Thyroid gland (tissue), 4 donors: Measurements from ENCODE around the gene CHST11. TPM values are rescaled to one million over a fixed set of nuclear protein-coding genes. Genes with fewer than 3 reads are reported as not detected.

Experiments used
- DNase-seq, 2 donors: peaks; one replicate each; pipeline ENCODE4 v3.0.0-alpha.2; 2019
- H3K27ac ChIP-seq, 3 donors: fragments of 200-600 bp; sonication (generic); 1 replicate in 2 of 3; 2 replicates in 1 of 3; pipeline ENCODE4 v1.5.1; 2016 to 2019; ENCODE audit warnings: mild to moderate bottlenecking in 1 of 3, moderate library complexity in 1 of 3
- H3K27me3 ChIP-seq: fragments of 200-600 bp; sonication (generic); one replicate; pipeline ENCODE4 v1.5.1; 2019
- H3K36me3 ChIP-seq, 2 donors: fragments of 200-600 bp; sonication (generic); one replicate each; pipeline ENCODE4 v1.5.1; 2016 to 2019
- H3K4me1 ChIP-seq, 2 donors: fragments of 200-600 bp; sonication (generic); one replicate each; pipeline ENCODE4 v1.5.1; 2017 to 2019
- H3K4me3 ChIP-seq, 3 donors: fragments of 200-600 bp; sonication (generic); replicated peaks in 1 of 3; 1 replicate in 2 of 3; 2 replicates in 1 of 3; pipeline ENCODE4 v1.5.1; 2016; ENCODE audit warnings: mild to moderate bottlenecking in 1 of 3
- H3K9me3 ChIP-seq: fragments of 200-600 bp; sonication (generic); one replicate; pipeline ENCODE4 v1.5.1; 2017
- CTCF ChIP-seq, 6 experiments: fragments of 200-600 bp in 3 of 6; fragments of 450-650 bp in 3 of 6; sonication (generic) in 3 of 6; IDR thresholded peaks; one replicate each; pipeline ENCODE4 v1.5.1; 2016 to 2019; ENCODE audit warnings: antibody characterized with exemption in 6 of 6, mild to moderate bottlenecking in 2 of 6, inconsistent platforms in 1 of 6, moderate library complexity in 1 of 6
- POLR2A ChIP-seq, 2 donors: fragments of 450-650 bp; IDR thresholded peaks; one replicate each; pipeline ENCODE4 v1.6.1; 2017; ENCODE audit warnings: antibody characterized with exemption in 2 of 2, mild to moderate bottlenecking in 2 of 2, moderate library complexity in 1 of 2
- WGBS, 2 donors: methylation state at CpG; one replicate each; pipeline ENCODE4 v1.1.5; 2017; 5-methylcytosine and 5-hydroxymethylcytosine counted together
- intact Hi-C: fragments of 100-400 bp; cut with DNase I; formaldehyde crosslinking; loops from one replicate; pipeline ENCODE4 v1.15.1; 2023
- total RNA-seq, 4 donors: library from RNA; depleted of rRNA; stranded (reverse); fragments of >200 nt; gene quantifications; one replicate each; pipeline ENCODE4 v1.2.3, GENCODE V29; 2016

Gene CHST11
- total RNA-seq, 4 donors from 2014 or later: 6.9 to 11.6 (median 8.0) TPM

- intact Hi-C loops: no loop called here
- Histone ChIP-seq H3K27me3 (no peaks in the 10 kb centered on the region), H3K4me1 (peaks cover 18 to 37% of the 10 kb centered on the region in 2 donors), H3K27ac (no peak overlapping the region), H3K9me3 (no peaks in the 10 kb centered on the region), H3K4me3 (no peak overlapping the region), H3K36me3 (no peaks in the 10 kb centered on the region)
- WGBS, 2 donors: 71 to 75% methylated on average over 10 of the region's 10 CpGs
- TF ChIP-seq POLR2A (IDR thresholded peaks at IDR 0.05) (no peak), CTCF (IDR thresholded peaks at IDR 0.05) (no peak)
- DNase-seq: no peak
Measured at GRCh38 chr12:104460041-104460719, 3.4 kb downstream of the CHST11 start.

GRCh38 chr12:104460973-104461698, 4.4 kb downstream of the CHST11 start:
- TF ChIP-seq POLR2A (IDR thresholded peaks at IDR 0.05): no peak
- TF ChIP-seq CTCF (IDR thresholded peaks at IDR 0.05): no peak
- Histone ChIP-seq H3K27ac (peak overlapping the region in 1 of 3 donors; percentile 50), H3K4me3 (no peak overlapping the region), H3K27me3 (no peaks in the 10 kb centered on the region), H3K36me3 (no peaks in the 10 kb centered on the region), H3K4me1 (peaks cover 23 to 41% of the 10 kb centered on the region in 2 donors), H3K9me3 (no peaks in the 10 kb centered on the region)
- peak; percentile 24 to 30 for DNase-seq
- 68 to 72% methylated on average over 5 of the region's 5 CpGs for WGBS, 2 donors
- intact Hi-C loops: no loop called here

- Histone ChIP-seq H3K36me3 (no peaks in the 10 kb centered on the region), H3K4me3 (no peak overlapping the region), H3K27me3 (no peaks in the 10 kb centered on the region), H3K4me1 (peaks cover 22 to 40% of the 10 kb centered on the region in 2 donors), H3K27ac (peak overlapping the region in 2 of 3 donors; percentile 18 to 63), H3K9me3 (no peaks in the 10 kb centered on the region)
- TF ChIP-seq POLR2A (IDR thresholded peaks at IDR 0.05): no peak
- TF ChIP-seq CTCF (IDR thresholded peaks at IDR 0.05): no peak
- intact Hi-C loops: no loop called here
- 84 to 91% methylated on average over 1 of the region's 1 CpG for WGBS, 2 donors
- DNase-seq: no peak
Measured at GRCh38 chr12:104462325-104462724, 5.6 kb downstream of the CHST11 start.

- intact Hi-C loops: no loop called here
- no peaks in the 10 kb centered on the region for H3K36me3 ChIP-seq
- peak overlapping the region; percentile 18 to 63 (median 53) for H3K27ac ChIP-seq
- no peak for DNase-seq
- TF ChIP-seq POLR2A (IDR thresholded peaks at IDR 0.05) (no peak), CTCF (IDR thresholded peaks at IDR 0.05) (no peak)
- no peaks in the 10 kb centered on the region for H3K27me3 ChIP-seq
- H3K4me3 ChIP-seq: no peak overlapping the region
- no peaks in the 10 kb centered on the region for H3K9me3 ChIP-seq
- WGBS, 2 donors: 73 to 88% methylated on average over 1 of the region's 1 CpG
- H3K4me1 ChIP-seq: peaks cover 22 to 40% of the 10 kb centered on the region in 2 donors
Measured at GRCh38 chr12:104462931-104463339, 6.2 kb downstream of the CHST11 start.

- no peak for DNase-seq
- Histone ChIP-seq H3K4me3 (no peak overlapping the region), H3K27me3 (no peaks in the 10 kb centered on the region), H3K9me3 (no peaks in the 10 kb centered on the region), H3K36me3 (no peaks in the 10 kb centered on the region), H3K4me1 (peaks cover 22 to 40% of the 10 kb centered on the region in 2 donors), H3K27ac (peak overlapping the region; percentile 18 to 63 (median 53))
- WGBS, 2 donors: 88 to 91% methylated on average over 1 of the region's 1 CpG
- TF ChIP-seq POLR2A (IDR thresholded peaks at IDR 0.05): no peak
- no peak for TF ChIP-seq CTCF (IDR thresholded peaks at IDR 0.05)
- intact Hi-C loops: no loop called here
Measured at GRCh38 chr12:104463368-104463767, 6.6 kb downstream of the CHST11 start.
